GM15510 (cell line): ENCODE data around the gene RNF43.

Experiments
- POLR2A ChIP-seq: IDR thresholded peaks from 3 replicates; pipeline ENCODE4 v1.6.1; 2011; ENCODE audit warnings: borderline replicate concordance; ENCODE audit not compliant: insufficient read length; ENCODE audit errors: extremely low read depth

Gene RNF43

DNA sequence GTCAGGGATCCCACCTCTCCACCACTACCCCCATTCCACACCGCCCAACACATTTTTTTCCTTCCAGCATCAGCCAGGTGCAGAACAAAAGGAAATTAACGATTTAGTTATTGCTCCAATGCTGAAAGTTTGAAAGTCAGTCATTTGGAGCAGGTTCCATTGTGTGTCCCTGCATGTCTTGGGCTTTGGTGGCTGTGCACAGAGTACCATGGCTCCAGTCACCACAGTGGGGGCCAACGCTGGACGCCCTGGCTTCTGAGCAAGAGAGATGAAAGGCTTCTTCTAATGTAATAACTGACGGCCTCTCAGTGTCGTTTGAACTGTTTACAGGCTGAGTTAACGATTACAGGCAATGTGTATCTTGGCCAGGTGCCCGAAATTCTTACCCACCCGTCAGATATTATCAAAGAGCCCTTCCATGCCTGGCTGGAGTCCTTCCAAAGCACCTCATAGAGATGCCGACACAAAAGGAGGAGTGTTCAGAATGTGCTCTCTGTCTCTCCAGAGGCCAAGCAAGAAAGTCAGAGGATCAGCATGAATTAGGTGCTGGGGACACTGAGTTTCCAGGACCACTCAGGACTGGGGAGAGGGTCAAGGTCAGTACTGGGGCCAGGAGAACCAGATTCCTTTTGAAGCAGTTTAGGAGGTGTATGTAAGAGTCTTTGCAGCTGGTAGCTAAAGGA is 25.9 kb downstream of the RNF43 start:
- no peak for TF ChIP-seq POLR2A

DNA sequence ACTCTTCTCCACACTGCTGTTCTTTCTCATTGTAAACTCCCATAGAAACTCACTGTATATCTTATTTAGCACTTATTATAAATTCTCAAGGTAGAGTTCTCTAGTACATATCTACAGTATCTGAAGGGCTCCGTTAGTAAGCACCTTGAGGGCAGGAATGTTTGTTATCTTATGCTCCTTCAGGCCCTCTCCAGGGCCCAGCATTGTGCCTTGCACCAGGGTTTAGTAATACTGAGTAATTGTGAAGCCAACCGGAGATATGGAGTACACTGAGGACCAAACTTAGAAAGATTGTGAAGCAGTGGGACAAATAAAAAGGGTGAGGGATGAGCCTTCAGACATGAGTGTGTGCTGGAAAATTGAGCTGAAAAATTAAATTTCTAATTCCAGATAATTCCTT is 26.4 kb downstream of the RNF43 start:
- no peak for TF ChIP-seq POLR2A

DNA sequence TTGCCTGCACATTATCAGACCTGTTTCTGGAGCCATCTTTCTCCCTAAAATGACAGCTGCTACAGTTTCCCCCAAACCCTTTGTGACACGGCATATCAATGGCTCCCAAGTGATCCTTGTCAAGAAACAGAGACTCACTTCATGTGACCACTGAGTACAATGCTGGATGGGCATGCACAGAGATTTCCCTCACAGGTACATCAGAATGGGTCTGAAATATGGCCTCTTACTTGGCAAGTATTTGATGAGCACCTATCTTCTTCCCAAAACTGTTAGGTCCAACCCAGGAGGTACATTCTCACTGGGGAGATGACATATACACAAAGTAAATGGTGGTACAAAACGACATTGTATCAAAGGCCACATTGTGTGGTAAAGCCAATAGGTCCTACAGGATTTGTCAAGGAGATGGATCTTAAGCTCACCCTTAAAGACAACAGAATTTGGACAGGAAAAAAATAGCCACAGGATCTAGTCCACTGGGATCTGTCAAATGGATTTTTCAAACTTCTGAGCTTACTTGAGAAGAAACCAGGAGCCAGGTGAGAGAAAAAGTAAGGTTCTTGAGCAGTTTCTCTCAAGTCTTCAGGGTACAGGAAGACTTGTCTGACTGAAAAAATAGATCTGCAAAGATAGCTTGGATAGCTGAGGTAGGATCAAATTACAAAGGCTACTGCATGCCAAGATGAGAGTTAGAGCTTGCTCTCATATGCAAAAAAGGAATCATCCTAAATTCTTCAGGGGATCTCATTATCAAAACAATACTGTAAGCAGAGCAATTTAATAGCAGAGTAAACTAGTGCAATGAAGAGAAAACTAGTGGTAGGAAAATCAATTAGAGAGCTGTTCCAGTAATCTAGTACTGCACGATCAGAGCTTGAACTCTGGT is 28.8 kb downstream of the RNF43 start:
- TF ChIP-seq POLR2A: no peak

DNA sequence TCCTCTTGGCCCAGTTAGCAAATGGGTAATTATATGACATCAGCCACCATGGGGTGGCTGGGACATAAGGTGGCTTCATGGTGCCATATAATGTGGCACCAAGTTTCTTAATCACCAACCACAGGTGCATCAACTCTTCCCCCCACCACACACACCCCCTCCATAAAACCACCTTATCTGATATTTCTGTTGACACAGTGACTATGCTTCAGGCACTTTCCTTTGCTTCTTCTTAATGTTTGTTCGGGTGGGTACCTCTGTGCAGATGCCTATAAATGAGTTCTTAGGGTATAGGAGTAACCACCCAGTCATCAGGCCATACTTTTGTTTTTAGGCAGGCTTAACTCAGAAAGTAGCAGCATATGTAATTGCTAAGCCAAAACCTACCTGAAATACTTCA is 29.5 kb downstream of the RNF43 start:
- no peak for TF ChIP-seq POLR2A

DNA sequence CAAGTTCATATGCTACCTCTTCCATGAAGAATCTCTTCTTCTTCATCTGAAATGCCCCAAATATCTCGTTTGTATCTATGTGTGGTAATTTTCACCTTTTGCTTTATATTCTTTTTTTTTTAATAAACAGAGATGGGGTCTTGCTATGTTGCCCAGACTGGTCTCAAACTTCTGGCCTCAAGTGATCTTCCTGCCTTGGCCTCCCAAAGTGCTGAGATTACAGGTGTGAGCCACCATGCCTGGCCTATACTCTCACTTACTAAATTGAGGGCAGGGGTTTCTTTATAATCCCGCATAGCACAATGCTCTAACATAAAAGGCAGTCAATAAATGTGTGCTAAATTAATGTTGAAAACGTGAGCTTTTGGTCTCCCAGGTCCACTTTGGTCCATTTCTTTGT is 30.6 kb downstream of the RNF43 start:
- no peak for TF ChIP-seq POLR2A

DNA sequence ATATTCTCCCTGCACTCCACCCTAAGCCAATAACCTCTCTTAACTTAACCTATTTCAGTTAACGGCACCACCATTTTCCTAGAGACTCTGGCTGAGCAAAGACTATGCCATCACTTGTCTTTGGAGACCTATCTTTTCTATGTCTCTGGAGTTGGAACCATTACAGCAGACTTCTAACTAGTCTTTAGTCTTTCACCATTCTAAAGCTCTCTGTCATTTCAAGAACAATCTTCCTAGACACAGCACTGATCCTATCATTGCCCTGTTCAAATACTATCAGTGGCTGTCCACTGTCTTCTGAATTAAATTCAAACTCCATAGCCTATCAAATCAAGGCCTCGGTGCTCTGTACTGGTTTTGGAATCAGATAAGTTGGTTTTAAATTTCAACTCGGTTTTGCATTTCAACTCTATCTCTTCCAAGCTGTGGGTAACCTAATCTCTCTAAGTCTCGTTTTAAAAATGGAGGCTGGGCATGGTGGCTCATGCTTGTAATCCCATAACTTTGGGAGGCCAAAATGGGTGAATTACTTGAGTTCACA is 31.9 kb downstream of the RNF43 start:
- no peak for TF ChIP-seq POLR2A

DNA sequence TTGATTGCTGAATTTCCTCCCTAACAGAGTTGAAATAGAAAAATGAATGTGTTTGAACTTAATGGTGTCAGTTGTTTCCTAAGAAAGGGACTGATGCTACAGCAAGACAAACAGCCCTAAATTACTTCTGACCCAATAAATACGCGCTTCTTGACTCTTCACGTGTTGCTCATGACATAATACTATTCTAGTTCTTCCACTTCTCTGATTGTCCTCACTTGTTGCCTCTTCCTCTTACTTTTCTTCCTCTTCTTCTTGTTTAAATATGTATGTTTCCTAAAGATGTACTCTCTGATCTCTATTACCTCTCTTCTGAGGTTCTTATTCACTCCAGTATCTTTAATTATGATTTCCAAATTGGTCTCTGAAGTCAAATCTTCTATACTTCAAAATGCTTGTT is 32.4 kb downstream of the RNF43 start:
- TF ChIP-seq POLR2A: no peak

DNA sequence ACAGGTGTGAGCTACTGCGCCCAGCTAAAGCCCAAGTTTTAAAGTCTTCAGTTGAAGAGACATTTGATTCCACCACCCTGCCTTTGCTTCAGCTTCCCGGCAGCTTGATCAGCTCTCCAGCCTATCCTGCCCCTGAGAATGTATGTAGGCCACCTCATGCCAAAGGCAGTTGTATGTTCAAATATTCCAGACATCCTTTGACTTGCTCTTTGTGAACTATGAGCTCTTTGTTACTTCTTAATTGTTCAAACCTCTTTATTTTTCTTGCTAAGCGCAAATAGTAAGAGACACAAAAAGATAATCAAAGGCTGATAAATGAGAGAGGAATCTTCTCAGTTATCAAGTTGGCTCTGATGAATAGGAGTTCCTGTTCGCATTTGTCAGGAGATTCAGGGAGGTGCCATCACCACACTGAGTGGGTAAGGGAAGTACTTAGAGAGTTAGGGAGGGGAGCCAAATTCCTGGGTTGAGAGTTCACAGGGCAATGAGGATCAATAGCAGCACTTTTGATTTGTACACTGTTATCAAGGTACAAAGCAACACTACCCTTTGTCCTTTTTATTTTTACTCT is 33.4 kb downstream of the RNF43 start:
- no peak for TF ChIP-seq POLR2A

DNA sequence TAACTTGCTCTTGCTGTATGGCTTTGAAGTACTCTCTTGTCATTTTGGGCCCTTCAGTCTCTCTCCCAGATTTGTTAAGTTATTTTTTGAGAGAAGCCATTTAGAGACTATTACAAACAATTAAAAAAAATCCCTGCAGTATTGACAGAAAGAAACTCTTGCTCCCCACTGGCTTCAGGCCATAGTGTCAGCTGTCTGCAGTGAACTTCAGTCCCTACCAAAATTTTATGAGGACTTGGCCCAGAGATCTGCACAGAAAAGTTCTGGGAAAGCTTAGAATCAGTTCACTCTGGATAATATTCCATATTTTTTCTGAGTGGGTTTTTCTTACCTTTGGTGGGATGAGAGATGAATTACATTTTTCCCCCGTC is 34.5 kb downstream of the RNF43 start:
- no peak for TF ChIP-seq POLR2A

DNA sequence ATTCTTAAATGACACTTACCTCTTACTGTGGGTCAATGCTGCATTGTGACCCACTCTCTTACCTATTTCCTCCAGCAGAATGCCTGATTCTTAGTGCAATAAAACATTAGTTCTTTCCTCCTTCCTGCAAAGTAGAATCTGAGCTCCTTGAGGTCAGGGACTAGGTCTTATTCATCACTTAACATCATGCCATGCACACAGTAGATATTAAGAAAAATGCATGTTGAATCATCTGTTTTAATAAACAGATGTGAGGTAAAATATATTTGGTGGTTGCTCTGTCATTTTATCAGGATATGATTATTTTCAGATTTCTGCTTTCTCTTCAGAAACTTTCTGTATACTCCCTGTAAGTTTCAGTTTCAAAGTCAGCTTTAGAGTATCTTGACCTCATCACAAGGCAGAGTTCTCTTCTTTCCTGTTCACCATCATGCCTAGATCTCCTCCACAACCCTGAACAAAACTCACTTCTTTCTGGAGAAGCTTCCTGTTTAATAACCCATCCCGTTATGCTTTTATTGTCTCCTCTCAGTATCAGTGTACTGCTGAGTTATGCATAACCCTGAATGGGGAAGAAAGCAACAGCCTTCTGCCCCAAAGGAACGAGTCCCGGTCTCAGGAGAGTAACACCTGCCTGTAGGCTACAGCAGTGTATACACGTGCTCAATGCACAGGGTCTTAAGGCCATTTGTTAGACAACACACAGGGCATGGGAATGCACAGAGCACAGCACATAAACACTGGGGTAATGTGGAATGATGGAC is 35.0 kb downstream of the RNF43 start:
- TF ChIP-seq POLR2A: no peak

DNA sequence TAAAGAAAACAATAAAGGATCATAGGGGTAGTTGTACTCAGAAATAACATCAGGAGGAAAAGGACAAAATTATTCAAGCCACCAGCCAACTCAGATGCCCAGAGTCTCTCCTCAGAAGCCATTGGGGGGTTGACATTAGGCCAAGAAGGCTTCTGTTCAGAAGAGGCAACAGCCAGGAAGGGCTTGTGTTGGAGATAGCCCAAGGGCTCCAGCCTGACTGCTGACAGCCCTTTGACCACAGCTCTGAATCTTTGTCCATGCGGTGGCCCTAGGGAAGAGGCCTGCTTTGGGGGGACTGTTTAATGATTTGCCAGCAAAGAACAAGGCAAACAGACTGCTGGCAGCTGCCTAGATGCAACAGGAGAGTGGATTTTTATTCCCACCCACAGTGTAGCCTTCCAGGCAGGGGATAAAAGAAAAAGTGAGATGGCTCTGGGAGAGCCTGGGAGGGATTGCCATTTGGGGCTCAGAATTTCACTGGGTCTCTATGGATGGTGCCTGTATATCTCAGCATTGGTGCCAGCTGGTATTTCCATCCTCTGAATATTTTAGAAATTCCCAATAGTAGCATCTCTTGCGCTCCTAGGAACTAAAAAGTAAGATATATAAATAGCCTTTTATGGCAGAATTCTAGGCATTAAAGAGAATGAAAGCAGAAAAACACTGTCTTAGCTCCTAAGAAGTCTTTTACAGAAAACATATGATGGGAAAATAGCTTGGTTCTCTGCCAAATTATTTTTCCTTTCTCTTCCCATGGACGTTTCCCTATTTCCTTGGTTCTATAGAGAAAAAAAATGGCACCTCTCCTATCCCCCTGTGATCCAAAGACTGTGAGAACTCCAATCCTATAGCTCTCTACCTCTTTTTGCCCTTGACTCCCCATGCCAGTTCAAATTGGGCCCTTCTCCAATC is 36.0 kb downstream of the RNF43 start:
- no peak for TF ChIP-seq POLR2A

DNA sequence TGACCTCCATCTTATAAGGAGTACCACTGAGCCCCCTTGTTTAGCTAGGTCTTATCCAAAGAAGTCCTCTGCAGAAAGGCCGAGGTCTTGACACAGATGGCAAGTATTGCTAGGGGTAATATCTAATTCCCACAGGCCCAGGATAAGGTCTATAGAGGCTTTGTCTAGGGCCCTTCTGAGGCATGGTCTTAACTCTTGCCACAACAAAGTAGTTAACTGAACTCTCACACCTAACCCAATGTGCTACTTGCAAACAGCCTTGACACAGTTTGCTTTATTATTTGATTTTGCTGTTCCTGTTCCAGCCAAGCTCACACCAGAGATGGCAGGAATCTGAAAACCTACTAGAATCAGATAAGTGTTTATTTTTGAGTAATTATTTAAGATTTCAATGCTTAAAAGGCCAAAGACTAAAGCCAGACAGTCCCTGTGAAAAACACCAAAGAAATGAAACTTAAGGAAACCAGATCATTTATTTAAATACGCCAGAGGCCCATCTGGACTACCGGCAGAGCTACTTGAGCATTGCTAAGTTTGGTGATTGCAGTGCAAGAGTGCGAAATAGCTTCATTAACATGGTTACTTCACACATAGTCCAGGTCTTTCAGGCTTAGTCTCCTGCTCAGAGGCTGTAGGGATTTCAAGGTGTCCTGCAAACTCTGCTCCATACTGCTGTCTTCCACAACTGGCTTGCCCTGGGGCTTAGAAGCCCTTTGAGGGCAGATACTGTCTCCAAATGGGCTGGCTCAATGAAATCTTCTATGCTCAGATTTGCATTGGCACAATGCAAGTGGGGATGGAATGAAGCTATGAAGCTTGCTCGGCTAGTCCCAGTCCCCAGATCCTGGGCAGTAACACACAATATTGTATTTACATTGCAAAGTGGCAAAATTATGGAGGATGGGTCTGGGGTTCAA is 36.9 kb downstream of the RNF43 start:
- TF ChIP-seq POLR2A: no peak

DNA sequence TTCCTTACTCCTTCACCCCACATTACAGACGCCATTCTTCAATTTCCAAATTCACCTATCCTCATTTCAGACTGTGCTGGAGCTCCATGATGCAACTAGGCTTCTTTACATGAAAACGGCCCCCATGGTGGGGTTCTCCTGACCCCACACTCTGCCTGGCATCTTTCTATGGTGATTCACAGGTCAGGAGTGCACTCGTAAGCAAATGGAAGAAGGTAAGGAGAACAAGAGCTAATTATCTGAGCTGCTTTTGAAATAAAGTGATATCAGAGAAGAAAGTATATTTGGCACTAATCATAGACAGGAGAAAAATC is 37.9 kb downstream of the RNF43 start:
- TF ChIP-seq POLR2A: no peak

DNA sequence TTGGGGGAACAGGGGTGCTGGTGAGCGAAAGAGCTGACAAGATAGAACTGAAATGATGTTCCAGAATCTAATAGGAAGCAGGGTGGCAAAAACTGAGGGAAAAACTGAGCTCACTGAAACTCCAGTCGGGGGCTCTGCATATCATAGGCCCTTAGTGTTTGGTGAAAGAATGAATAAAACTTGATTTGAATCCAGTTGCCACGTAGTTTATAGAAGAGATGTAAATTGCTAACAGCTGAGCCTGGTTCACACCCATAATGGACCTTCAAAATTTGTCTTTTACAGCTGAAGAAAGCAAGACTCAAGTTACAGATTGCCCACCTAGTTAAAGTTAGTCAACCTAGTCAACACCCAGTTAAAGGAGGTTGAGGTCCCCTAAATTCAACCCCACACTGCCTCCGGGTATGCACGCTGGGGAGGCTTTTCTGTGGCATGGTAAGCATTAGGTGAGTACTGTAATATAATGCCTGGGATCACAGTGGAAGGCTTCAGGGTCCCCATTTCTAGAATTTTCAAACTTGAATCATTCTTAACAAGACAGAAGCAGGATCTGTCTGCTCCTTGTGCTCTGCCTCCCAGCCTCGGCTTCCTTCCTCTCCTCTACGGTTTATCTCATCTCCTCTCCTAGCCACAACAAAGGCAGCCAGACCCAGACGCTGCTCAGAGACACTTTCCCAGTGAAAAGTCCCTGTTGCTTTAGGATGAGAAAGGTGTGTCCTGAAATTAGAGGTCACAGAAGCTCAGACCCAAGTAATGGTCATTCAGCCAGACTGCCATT is 38.4 kb downstream of the RNF43 start:
- TF ChIP-seq POLR2A: no peak
